A549 (cell line): ENCODE results near the gene DDX41. TPM values are rescaled to one million over a fixed set of nuclear protein-coding genes. Genes with fewer than 3 reads are reported as not detected.
A peak's percentile ranks its signal among the peaks of the same experiment; 100 is the strongest.

Experiments
- ATAC-seq, 2 experiments: fragments of 200-7000 bp in 1 of 2; fragments of >200 bp in 1 of 2; cut with Nextera tagmentation in 1 of 2; cut with Tn5 transposase in 1 of 2; 3 replicates each; pipeline versions ENCODE4 v1.8.0 to v1.9.1; 2018 to 2020; ENCODE audit warnings: mild to moderate bottlenecking in 1 of 2, moderate library complexity in 1 of 2
- CTCF ChIA-PET: fragments of 300-600 bp; sonication (Branson Sonifier 250); formaldehyde crosslinking; extraction: SDS; loops from one replicate; lab custom pipeline; 2021; ENCODE audit warnings: antibody characterized with exemption, inconsistent platforms; lab: Yijun Ruan, JAX
- POLR2A ChIA-PET: fragments of 350-600 bp; formaldehyde crosslinking; extraction: SDS; loops from one replicate; lab custom pipeline; 2021; ENCODE audit warnings: antibody characterized with exemption, inconsistent platforms; lab: Yijun Ruan, JAX
- DNase-seq, 2 experiments: peaks; one replicate each; pipeline versions ENCODE4 v3.0.0 to v3.0.0-alpha.2; 2011 to 2016; ENCODE audit warnings: low read depth in 1 of 2, low spot score in 1 of 2
- FAIRE-seq: peaks from 2 replicates; lab custom pipeline; 2011; peaks lifted over from hg19 to GRCh38; lab: Jason Lieb, UNC
- H3K27ac ChIP-seq, 2 experiments: fragments of >200 bp; sonication (Bioruptor Twin); formaldehyde crosslinking; 3 replicates each; pipeline ENCODE4 v1.5.1; 2016 to 2017
- H3K4me1 ChIP-seq: fragments of >200 bp; sonication (Bioruptor Twin); formaldehyde crosslinking; 3 replicates; pipeline ENCODE4 v1.6.1; 2016
- H3K4me2 ChIP-seq: fragments of >200 bp; sonication (Bioruptor Twin); formaldehyde crosslinking; 3 replicates; pipeline ENCODE4 v1.6.1; 2016
- H3K4me3 ChIP-seq: fragments of >200 bp; sonication (Bioruptor Twin); formaldehyde crosslinking; 3 replicates; pipeline ENCODE4 v1.5.1; 2016
- H3K9me3 ChIP-seq: fragments of >200 bp; sonication (Bioruptor Twin); formaldehyde crosslinking; 3 replicates; pipeline ENCODE4 v1.6.1; 2016
- BCL3 ChIP-seq: fragments of >200 bp; sonication (Bioruptor Twin); formaldehyde crosslinking; IDR thresholded peaks from 3 replicates; pipeline ENCODE4 v1.6.1; 2016
- CBX2 ChIP-seq: fragments of 200-600 bp; sonication (generic); IDR thresholded peaks from 2 replicates; pipeline ENCODE4 v1.6.1; 2016; ENCODE audit warnings: low read depth, mild to moderate bottlenecking, borderline replicate concordance
- CBX8 ChIP-seq: fragments of 200-600 bp; sonication (generic); IDR thresholded peaks from 2 replicates; pipeline ENCODE4 v1.6.1; 2016
- CHD4 ChIP-seq: fragments of 200-600 bp; sonication (generic); IDR thresholded peaks from 2 replicates; pipeline ENCODE4 v1.6.1; 2016; ENCODE audit warnings: antibody characterized with exemption, mild to moderate bottlenecking, borderline replicate concordance
- CTCF ChIP-seq: fragments of >200 bp; sonication (Bioruptor Twin); formaldehyde crosslinking; IDR thresholded peaks from 3 replicates; pipeline ENCODE4 v1.5.1; 2016
- EHF ChIP-seq: fragments of 250-450 bp; sonication (Bioruptor Pico); IDR thresholded peaks from 2 replicates; pipeline ENCODE4 v1.5.0; 2020; ENCODE audit warnings: mild to moderate bottlenecking
- FOSL2 ChIP-seq, 2 experiments: fragments of 450-650 bp in 1 of 2; fragments of >200 bp in 1 of 2; sonication (Bioruptor Twin) in 1 of 2; formaldehyde crosslinking; IDR thresholded peaks; 2 replicates each; pipeline versions ENCODE4 v1.5.0 to v1.6.1; 2016 to 2020; ENCODE audit warnings: mild to moderate bottlenecking in 1 of 2, moderate library complexity in 1 of 2
- GATA3 ChIP-seq: IDR thresholded peaks from 2 replicates; pipeline ENCODE4 v1.6.1; 2012; ENCODE audit warnings: borderline replicate concordance
- HDAC2 ChIP-seq: fragments of 200-600 bp; sonication (generic); IDR thresholded peaks from 2 replicates; pipeline ENCODE4 v1.6.1; 2016
- HEYL ChIP-seq: fragments of 250-450 bp; sonication (Bioruptor Pico); IDR thresholded peaks from 2 replicates; pipeline ENCODE4 v1.8.0; 2021; ENCODE audit warnings: mild to moderate bottlenecking, moderate library complexity
- MAX ChIP-seq: IDR thresholded peaks from 2 replicates; pipeline ENCODE4 v1.6.1; 2012
- MAZ ChIP-seq: fragments of 150-350 bp; IDR thresholded peaks from 2 replicates; pipeline ENCODE4 v1.6.1; 2014; ENCODE audit warnings: antibody characterized with exemption, low read depth, low read length, borderline replicate concordance
- MYC ChIP-seq: IDR thresholded peaks from 2 replicates; pipeline ENCODE4 v1.6.1; 2012; ENCODE audit warnings: mild to moderate bottlenecking, inconsistent platforms, low read length, improper control_type of control experiment, borderline replicate concordance
- NFE2L2 ChIP-seq: fragments of 150-350 bp; conservative IDR thresholded peaks from 2 replicates; pipeline ENCODE4 v1.6.1; 2014; ENCODE audit warnings: low read length
- POLR2A ChIP-seq: IDR thresholded peaks from 2 replicates; pipeline ENCODE4 v1.6.1; 2012; ENCODE audit warnings: mild to moderate bottlenecking, low read length
- POLR2AphosphoS2 ChIP-seq: conservative IDR thresholded peaks from 2 replicates; pipeline ENCODE4 v1.6.1; 2012; ENCODE audit warnings: low read length, improper control_type of control experiment, inconsistent platforms
- RAD21 ChIP-seq, 2 experiments: fragments of >200 bp in 1 of 2; sonication (Bioruptor Twin) in 1 of 2; formaldehyde crosslinking in 1 of 2; IDR thresholded peaks in 1 of 2; conservative IDR thresholded peaks in 1 of 2; 2 replicates in 1 of 2; 3 replicates in 1 of 2; pipeline ENCODE4 v1.6.1; 2012 to 2018; ENCODE audit warnings: inconsistent platforms in 1 of 2
- RARB ChIP-seq: fragments of 250-450 bp; sonication (Bioruptor Pico); IDR thresholded peaks from 2 replicates; pipeline ENCODE4 v1.8.0; 2021; ENCODE audit warnings: mild to moderate bottlenecking, moderate library complexity
- SMC3 ChIP-seq: fragments of >200 bp; sonication (Bioruptor Twin); formaldehyde crosslinking; IDR thresholded peaks from 3 replicates; pipeline ENCODE4 v1.6.1; 2018; ENCODE audit warnings: inconsistent platforms
- SREBF2 ChIP-seq: fragments of 450-650 bp; IDR thresholded peaks from 2 replicates; pipeline ENCODE4 v1.6.1; 2014; ENCODE audit warnings: mild to moderate bottlenecking, moderate library complexity
- TFCP2L1 ChIP-seq: fragments of 250-450 bp; sonication (Bioruptor Pico); IDR thresholded peaks from 2 replicates; pipeline ENCODE4 v1.5.0; 2021; ENCODE audit warnings: mild to moderate bottlenecking
- ZC3H11A ChIP-seq: fragments of 450-650 bp; IDR thresholded peaks from 2 replicates; pipeline ENCODE4 v1.6.1; 2014; ENCODE audit warnings: antibody characterized with exemption, mild to moderate bottlenecking
- ZFP36 ChIP-seq: fragments of 450-650 bp; IDR thresholded peaks from 2 replicates; pipeline ENCODE4 v1.6.1; 2014; ENCODE audit warnings: borderline replicate concordance; ENCODE audit not compliant: partially characterized antibody
- WGBS: methylation state at CpG from one replicate; pipeline ENCODE4 v1.1.6; 2017; ENCODE audit errors: missing lambda C conversion rate; 5-methylcytosine and 5-hydroxymethylcytosine counted together
- polyA plus RNA-seq, 4 experiments: library from polyadenylated mRNA; depleted of rRNA in 3 of 4; stranded (reverse); fragments of >200 nt; fragmentation: RNase III in 1 of 4; extraction: RNeasy Plus Mini Kit Qiagen cat#74134 plus additional on column Dnase treatment in 1 of 4; gene quantifications; 2 replicates in 3 of 4; 3 replicates in 1 of 4; pipeline ENCODE4 v1.2.3, GENCODE V29; 2011 to 2017
- TF ChIP-seq, protein P1 (sequence below): IDR thresholded peaks from 2 replicates; pipeline ENCODE4 v1.6.1; 2012
- TF ChIP-seq, protein P2 (sequence below): fragments of 200-600 bp; sonication (generic); IDR thresholded peaks from 2 replicates; pipeline ENCODE4 v1.6.1; 2016; ENCODE audit warnings: antibody characterized with exemption, mild to moderate bottlenecking, moderate library complexity

Gene DDX41
- polyA plus RNA-seq, 2 of the 4 experiments (the other 2 are of a cell fraction), result 90.7 to 172 TPM

GRCh38 chr5:177491429-177491945 is 25.3 kb downstream of the DDX41 start:
- peak; percentile 78 to 79 for DNase-seq

More at GRCh38 chr5:177491429-177491945, 25.3 kb downstream of the DDX41 start:
- WGBS, result 50% methylated on average over 16 of the region's 43 CpGs
- peak overlapping the region in 1 of 2 experiments; percentile 95; a peak in 3 of 6 replicates for H3K27ac ChIP-seq
- FAIRE-seq (no peak), ATAC-seq (peak; percentile 22 to 75)
- no peak overlapping the region for H3K4me3 ChIP-seq
- H3K4me2 ChIP-seq, result peak overlapping the region; percentile 9; the same call in 2 of the 3 replicates
- H3K4me1 ChIP-seq, result peaks cover 56% of the 10 kb centered on the region
- ChIA-PET POLR2A (no interaction called here), CTCF (interaction anchor here (0.7 to 18.1 kb wide), 12 partner anchors 11 to 378 kb away, joined by 3 to 354 read pairs (median 3); partner anchors contain the start of genes DBN1, DOK3, PDLIM7 and PRR7)
- H3K9me3 ChIP-seq, result no peaks in the 10 kb centered on the region
- TF ChIP-seq POLR2AphosphoS2, result no peak
- no peak for TF ChIP-seq ZC3H11A
- TF ChIP-seq SMC3, result peak; percentile 68
- TF ChIP-seq ZFP36, result no peak
- TF ChIP-seq RAD21 (conservative IDR thresholded peaks at IDR 0.05 in 1 of 2, IDR thresholded peaks at IDR 0.05 in 1 of 2), result peak; percentile 35 to 55; a peak in 4 of 5 replicates
- TF ChIP-seq RARB, result no peak
- TF ChIP-seq HDAC2, result no peak
- TF ChIP-seq BCL3, result no peak
- TF ChIP-seq POLR2A, result no peak
- peak; percentile 96 for TF ChIP-seq CTCF
- TF ChIP-seq NFE2L2, result no peak
- TF ChIP-seq, protein P1, sequence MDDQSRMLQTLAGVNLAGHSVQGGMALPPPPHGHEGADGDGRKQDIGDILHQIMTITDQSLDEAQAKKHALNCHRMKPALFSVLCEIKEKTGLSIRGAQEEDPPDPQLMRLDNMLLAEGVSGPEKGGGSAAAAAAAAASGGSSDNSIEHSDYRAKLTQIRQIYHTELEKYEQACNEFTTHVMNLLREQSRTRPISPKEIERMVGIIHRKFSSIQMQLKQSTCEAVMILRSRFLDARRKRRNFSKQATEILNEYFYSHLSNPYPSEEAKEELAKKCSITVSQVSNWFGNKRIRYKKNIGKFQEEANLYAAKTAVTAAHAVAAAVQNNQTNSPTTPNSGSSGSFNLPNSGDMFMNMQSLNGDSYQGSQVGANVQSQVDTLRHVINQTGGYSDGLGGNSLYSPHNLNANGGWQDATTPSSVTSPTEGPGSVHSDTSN, result peak; percentile 25; the same call in 1 of the 2 replicates
- no peak for TF ChIP-seq MAX
- TF ChIP-seq CHD4, result no peak
- no peak for TF ChIP-seq TFCP2L1
- no peak for TF ChIP-seq CBX2
- TF ChIP-seq HEYL, result no peak
- TF ChIP-seq FOSL2 (IDR thresholded peaks at IDR 0.05), result no peak
- TF ChIP-seq FOSL2 (CRISPR knock-in tag; IDR thresholded peaks at IDR 0.05), result peak; percentile 33; the same call in 1 of the 2 replicates
- peak; percentile 78; the same call in 1 of the 2 replicates for TF ChIP-seq MAZ
- TF ChIP-seq CBX8, result no peak
- TF ChIP-seq GATA3, result no peak
- TF ChIP-seq, protein P2, sequence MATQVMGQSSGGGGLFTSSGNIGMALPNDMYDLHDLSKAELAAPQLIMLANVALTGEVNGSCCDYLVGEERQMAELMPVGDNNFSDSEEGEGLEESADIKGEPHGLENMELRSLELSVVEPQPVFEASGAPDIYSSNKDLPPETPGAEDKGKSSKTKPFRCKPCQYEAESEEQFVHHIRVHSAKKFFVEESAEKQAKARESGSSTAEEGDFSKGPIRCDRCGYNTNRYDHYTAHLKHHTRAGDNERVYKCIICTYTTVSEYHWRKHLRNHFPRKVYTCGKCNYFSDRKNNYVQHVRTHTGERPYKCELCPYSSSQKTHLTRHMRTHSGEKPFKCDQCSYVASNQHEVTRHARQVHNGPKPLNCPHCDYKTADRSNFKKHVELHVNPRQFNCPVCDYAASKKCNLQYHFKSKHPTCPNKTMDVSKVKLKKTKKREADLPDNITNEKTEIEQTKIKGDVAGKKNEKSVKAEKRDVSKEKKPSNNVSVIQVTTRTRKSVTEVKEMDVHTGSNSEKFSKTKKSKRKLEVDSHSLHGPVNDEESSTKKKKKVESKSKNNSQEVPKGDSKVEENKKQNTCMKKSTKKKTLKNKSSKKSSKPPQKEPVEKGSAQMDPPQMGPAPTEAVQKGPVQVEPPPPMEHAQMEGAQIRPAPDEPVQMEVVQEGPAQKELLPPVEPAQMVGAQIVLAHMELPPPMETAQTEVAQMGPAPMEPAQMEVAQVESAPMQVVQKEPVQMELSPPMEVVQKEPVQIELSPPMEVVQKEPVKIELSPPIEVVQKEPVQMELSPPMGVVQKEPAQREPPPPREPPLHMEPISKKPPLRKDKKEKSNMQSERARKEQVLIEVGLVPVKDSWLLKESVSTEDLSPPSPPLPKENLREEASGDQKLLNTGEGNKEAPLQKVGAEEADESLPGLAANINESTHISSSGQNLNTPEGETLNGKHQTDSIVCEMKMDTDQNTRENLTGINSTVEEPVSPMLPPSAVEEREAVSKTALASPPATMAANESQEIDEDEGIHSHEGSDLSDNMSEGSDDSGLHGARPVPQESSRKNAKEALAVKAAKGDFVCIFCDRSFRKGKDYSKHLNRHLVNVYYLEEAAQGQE, result no peak
- TF ChIP-seq EHF (CRISPR knock-in tag), result no peak
- TF ChIP-seq SREBF2, result no peak
- TF ChIP-seq MYC, result no peak
- TF ChIP-seq, all 56 proteins: peak for 6
